H1 (cell line): ENCODE data around the gene GPR18. TPM values are rescaled to one million over a fixed set of nuclear protein-coding genes. Genes with fewer than 3 reads are reported as not detected.

ENCODE experiments used
- CBX8 ChIP-seq: fragments of 300-800, 300-1000 bp; sonication (generic); IDR thresholded peaks from 2 replicates; pipeline ENCODE4 v1.7.1; 2016; ENCODE audit warnings: low read depth, low read length, borderline replicate concordance
- CEBPB ChIP-seq: IDR thresholded peaks from 2 replicates; pipeline ENCODE4 v1.6.1; 2012; ENCODE audit warnings: low read depth, low read length
- SIRT6 ChIP-seq: IDR thresholded peaks from one replicate; pipeline ENCODE4 v1.7.1; 2012; ENCODE audit warnings: low read length, inconsistent platforms
- SP2 ChIP-seq: IDR thresholded peaks from 2 replicates; pipeline ENCODE4 v1.6.1; 2012; ENCODE audit warnings: mild to moderate bottlenecking, low read length, inconsistent platforms
- SRF ChIP-seq: IDR thresholded peaks from 2 replicates; pipeline ENCODE4 v1.6.1; 2011; ENCODE audit warnings: mild to moderate bottlenecking, low read depth, low read length, moderate library complexity
- polyA plus RNA-seq, 7 experiments: library from polyadenylated mRNA; depleted of rRNA in 3 of 7; stranded (reverse) in 5 of 7; unstranded in 2 of 7; fragments of >200 nt in 5 of 7; fragments of 200-250 nt in 2 of 7; gene quantifications; 1 replicate in 5 of 7; 2 replicates in 1 of 7; 4 replicates in 1 of 7; pipeline versions ENCODE4 v1.2.1 to v1.2.3, GENCODE V29; 2011 to 2013; ENCODE audit warnings: missing spikeins in 2 of 7, mixed read lengths in 2 of 7
- total RNA-seq: library from RNA; stranded (reverse); fragmentation: NEBNext Ultra II Directional; extraction: Animal tissue kit (Norgen Biotek cat#: 25700); gene quantifications from 2 replicates; pipeline ENCODE4 v1.2.1, GENCODE V29; 2021

The GPR18 gene
- total and polyA plus RNA-seq, 2 of the 8 experiments (the other 6 are each of a cell fraction or from before 2014, with no cell fraction given): not detected

DNA sequence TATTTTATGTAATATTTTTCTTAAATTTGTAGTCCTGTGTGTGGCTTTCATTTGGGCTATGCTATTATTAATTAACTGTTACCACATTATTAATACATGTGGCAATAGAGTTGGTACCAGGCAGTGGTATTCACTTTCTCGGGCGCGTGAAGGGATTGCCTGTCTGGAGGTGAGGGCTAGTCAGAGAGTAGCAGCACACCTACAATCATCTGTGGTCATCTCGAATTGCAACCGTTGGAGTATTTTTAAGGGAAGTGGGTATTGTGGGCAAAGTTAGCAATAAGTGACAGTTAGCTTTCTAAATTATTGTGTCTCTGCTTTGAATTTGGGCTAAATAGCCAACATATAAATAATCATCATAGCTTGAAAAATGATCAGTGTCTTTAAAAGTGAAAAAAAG, 20.0 kb upstream of the GPR18 start (continued):
- TF ChIP-seq CBX8 (no peak), SRF (no peak), CEBPB (no peak), SP2 (no peak), SIRT6 (no peak)
